Activated CD8-positive, alpha-beta memory T cell treated with anti-CD3 and anti-CD28 coated beads, Interleukin-2, amount 50 U/mL, for 24 hours (primary cell): ENCODE results near the gene DDX54.
A peak's percentile ranks its signal among the peaks of the same experiment; 100 is the strongest.

ENCODE experiments used
- DNase-seq: peaks from one replicate; pipeline ENCODE4 v3.0.0-alpha.2; 2020; ENCODE audit errors: extremely low read depth

Gene DDX54

DNA sequence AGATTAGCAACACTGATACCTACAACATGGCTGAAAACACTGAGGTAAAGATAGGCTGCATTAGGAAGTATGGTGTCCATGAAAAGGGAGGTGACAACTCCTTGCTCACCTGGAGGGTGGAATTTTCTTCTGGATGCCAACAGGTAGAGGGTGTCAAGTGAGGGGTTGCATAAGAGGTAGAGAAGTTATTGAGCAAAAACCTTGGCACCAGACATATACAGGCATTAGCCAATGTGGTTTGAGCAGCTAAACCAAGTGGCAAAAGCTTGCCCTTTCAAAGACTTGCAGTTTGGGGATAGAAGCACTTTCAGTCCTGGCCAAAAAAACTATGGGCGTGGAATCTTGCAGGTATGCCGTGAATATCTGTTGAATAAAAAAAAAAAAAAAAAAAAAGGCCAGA lies 4.1 kb upstream of the DDX54 start:
- no peak for DNase-seq

DNA sequence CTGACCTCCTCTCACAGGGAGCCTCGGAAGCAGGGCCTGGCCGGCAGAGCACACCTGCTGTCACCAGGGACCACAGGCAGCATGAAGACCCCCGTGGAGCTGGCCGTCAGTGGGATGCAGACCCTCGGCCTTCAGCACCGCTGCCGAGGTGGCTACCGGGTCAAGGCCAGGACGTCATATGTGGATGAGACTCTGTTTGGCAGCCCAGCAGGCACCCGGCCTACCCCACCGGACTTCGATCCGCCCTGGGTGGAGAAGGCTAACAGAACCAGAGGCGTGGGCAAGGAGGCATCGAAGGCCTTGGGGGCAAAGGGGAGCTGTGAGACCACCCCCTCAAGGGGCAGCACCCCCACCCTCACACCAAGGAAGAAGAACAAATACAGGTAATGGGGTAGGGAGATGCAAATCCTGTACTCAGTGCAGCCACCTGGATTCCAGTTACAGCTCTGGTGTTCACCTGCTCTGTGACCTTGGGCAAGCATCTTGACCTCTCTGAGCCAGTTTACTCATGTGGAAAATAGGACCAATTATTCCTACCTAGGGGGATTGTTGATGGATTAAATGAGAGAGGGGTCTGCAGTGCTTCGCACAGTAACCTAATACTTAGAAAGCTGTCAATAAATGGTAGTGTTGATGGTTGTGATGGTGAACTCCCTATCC lies 1.5 kb upstream of the DDX54 start:
- no peak for DNase-seq

DNA sequence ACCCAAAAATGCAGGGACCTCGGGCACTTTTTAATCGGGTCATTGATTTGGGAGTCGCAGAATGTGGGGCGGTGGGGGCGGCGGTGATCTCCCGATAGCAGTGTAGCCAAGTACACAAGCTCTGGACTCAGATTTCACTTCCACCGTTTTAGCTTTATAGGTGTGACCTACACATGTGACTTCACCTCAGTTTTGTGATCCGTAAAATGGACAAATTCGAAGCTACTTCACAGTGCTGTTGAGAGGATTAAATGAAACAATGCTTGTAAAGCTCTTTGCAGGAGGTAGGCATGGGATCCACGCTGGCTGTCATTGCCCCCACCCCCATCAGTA lies 721 bp upstream of the DDX54 start:
- no peak for DNase-seq

DNA sequence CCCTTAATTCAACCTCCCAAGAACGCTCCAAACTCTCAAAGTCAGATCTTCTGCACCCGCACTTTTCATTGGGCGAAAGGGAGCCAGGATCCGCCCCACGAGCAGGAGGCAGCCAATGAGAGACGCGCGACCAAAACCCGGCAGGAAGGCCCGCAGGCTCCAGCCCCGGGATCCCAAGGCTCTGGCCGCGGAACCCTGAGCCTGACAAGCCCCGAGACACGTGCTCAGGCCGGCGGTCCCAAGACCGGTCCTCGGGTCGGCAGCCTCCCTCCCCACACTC lies 438 bp downstream of the DDX54 start:
- peak; percentile 73 for DNase-seq

GRCh38 chr12:113184098-113184899 lies 979 bp downstream of the DDX54 start:
- no peak for DNase-seq

DNA sequence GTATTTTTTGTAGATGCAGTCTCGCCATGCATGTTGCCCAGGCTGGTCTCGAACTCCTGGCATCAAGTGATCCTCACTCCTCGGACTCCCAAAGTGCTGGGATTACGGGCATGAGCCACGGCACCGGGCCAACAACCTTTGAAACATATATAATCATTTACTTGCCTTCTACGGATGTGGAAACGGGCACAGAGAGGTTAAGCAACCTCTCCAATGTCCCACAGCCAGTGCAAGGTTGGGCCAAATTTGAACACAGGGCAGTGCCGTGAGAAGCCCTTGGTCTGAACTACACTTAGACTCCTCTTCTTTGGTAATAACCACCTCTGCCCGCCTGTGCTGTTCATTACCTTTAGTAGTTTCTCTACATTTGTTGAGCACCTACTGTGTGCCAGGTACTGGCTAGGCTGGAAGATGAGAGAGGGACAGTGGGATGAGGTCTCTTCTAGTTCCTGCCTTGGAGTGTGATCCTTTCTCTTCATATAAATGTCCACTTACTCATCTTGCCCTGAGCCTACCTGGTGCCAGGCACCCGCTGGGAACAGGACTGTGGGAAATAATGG lies 2.2 kb downstream of the DDX54 start:
- no peak for DNase-seq

DNA sequence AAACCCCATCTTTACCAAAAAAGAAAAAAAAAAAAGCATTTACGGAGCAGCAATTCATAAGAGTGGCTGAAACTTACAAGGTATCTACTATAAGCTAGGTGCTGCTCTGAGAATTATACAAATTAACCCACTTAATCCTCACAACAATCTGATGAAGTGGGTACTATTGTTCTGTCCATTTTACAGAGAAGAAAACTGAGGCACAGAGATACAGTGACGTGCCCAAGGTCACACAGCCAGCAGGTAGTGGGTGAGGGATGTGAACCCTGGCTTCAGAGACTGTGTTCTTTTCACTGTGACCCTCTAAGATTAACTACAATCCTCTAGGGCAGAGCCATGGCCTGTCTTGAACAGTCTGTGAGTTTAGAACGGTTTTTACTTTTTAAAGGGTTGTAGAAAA lies 3.3 kb downstream of the DDX54 start:
- no peak for DNase-seq

DNA sequence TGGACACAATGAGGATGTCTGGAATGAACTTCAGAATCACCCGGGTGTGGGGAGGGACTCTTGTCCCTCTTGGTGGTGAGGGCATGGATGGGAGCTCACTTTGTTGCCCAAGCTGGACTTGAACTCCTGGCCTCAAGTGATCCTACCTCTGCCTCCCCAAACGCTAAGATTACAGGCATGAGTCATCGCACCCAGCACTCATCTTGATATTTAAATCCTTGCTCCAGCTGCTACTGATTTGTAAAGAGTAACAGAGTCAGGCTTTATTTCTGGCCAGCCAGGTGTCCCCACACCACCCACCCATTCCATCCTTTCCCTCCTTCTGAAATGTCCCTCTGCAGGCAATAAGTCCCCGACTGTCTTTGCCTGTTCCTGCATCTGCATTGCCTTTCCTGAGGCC lies 4.9 kb downstream of the DDX54 start:
- no peak for DNase-seq

DNA sequence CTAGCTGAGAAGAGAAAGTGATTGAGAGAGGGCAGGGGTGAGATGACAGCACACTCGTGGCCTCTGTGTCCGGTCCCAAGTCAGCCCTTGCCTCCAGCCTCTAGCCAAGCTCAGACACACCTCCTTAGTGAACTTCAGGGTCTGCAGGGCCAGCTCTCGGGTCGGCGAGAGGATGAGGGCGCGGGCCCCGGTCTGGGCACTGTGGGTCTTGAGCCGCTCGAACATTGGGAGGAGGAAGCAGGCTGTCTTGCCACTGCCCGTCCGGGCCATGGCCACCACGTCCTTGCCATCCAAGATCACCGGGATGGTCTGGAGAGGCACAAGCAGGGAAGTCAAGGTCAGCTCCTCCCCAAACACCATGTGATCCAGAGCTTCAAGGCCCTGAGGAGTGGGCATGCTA lies 6.3 kb downstream of the DDX54 start:
- no peak for DNase-seq

DNA sequence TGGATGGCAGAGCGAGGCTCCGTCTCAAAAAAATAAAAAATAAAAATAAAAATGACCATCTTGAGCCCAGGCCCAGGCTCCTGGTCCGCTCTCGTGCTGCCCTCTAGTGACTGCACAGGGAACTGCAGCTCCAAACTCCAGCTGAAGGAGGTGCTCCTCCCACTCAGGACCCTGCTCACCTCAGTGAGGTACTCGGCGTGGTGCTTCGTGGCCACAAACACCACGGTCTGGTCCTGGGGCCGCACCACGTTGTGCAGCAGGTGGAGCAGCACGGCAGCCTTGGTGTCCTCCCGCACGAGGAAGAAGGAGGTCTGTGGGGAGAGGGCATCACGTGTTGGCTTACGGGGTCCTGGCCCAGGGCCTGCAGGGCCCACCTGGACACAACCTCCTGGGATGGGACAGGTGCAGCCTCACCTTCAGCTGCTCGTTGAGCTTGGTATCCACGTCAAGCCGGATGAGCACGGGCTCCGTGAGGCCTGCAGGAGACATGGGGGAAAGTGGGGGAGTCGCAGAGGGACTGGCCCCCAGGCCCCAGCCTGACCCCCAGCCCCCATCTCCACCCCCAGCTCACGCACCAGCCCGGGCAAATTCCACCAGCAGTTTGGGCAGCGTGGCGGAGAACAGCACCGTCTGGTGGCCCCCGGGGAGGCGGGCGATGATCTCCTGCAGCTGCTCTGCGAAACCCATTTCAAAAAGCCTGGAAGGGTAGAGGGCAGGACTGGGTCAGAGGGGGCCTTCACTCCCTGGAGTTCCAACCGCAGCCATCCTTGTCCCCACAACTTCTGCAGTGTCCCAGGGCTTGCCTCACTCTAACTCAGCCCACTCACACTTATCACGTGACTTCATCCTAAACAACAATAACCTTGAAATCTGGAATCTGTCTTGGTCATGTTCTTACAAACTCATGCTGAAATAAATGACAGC lies 10.6 kb downstream of the DDX54 start:
- DNase-seq, result peak; percentile 62

GRCh38 chr12:113173081-113173698 lies 12.1 kb downstream of the DDX54 start:
- no peak for DNase-seq

DNA sequence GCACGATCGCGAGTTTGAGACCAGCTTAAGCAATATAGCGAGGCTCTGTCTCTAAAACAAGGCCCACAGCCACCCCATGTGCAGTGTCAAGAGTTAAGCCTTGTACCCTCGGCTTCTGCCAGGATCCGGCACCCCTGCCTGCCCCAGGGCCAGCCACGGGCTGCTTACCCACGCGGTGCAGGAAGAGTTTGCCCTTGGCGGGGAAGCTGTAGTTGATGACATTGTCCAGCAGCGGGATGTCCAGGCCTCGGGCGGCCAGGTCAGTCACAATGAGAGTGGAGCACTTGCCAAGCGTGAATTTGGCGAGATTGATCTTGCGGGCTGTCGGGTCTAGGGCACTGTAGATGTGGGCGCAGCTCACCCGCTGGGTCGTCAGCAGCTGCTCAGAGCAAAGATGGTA lies 13.1 kb downstream of the DDX54 start:
- no peak for DNase-seq

- no peak for DNase-seq
Observed at GRCh38 chr12:113171543-113171942, 13.7 kb downstream of the DDX54 start.

- DNase-seq, result no peak
Observed at GRCh38 chr12:113170926-113171325, 14.4 kb downstream of the DDX54 start.

DNA sequence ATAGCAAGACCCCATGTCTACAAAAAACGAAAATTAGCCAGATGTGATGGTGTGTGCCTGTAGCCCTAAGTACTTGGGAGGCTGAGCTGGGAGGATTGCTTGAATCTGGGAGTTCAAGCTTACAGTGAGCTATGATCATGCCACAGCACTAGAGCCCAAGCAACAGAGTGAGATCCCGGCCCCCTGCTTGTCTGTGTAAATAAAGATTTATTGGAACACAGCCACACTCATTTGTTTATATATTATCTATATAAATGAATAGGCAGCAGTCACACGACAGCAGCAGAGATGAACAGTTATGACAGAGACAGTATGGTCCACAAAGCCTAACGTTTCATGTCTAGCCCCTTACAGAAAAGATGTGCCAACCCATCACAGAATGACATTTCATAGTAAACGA lies 14.8 kb downstream of the DDX54 start:
- no peak for DNase-seq

DNA sequence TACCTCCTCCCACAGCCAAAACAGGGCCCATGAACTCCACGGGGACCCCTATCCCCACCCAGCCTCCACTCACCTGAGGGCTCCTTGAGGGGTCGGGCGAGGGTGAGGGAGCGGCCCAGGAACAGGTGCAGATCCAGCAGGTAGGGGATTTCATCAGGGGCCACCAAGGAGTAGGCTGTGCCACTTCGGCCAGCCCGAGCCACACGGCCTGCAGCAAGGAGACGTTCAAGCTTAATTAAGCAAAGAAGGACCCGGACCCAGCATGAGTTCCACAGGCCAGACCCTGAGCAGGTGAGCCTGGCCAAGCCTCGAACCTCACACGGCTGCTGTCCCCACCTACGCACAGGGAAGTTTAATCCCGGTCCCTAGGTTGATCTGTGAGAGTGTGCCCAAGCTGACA lies 15.6 kb downstream of the DDX54 start:
- no peak for DNase-seq

- DNase-seq, result no peak
Observed at GRCh38 chr12:113167868-113168267, 17.4 kb downstream of the DDX54 start.

GRCh38 chr12:113165521-113166450 lies 19.5 kb downstream of the DDX54 start:
- no peak for DNase-seq

GRCh38 chr12:113164014-113164413 lies 21.3 kb downstream of the DDX54 start:
- no peak for DNase-seq

DNA sequence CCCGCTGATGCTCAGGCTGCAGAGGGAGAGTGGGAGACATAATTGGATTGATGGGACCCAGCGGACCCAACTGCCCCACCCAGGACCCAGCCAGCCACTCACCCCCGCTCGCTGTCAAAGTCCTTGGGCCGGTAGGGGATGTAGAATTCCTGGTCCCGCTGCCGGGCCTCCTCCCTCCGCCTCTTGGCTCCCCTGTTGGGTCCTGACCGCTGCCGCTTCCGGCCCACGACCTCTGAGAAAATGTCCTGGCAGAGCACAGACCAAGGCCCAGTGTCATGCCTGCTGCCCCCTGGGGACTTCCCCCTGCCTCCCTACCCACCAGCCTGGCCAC lies 22.3 kb downstream of the DDX54 start:
- DNase-seq, result no peak
